ENCODE data around the gene DUSP18. TPM values are rescaled to one million over a fixed set of nuclear protein-coding genes. Genes with fewer than 3 reads are reported as not detected.

DUSP18 gene
- total and polyA plus RNA-seq, 2 of the 4 experiments (the other 2 are of a cell fraction): 14.9 TPM

GRCh38 chr22:30655532-30655931 is 12.1 kb downstream of the DUSP18 start:
- intact Hi-C loops (cut with micrococcal nuclease): no loop called here
- ChIA-PET POLR2A (ENCODE audit: unreplicated experiment) (no interaction called here), CTCF (no interaction called here)
- Histone ChIP-seq H4K91ac (ENCODE audit: insufficient read depth, low read depth, low read length) (no peak overlapping the region), H3K4ac (ENCODE audit: low read depth, low read length) (no peak overlapping the region), H3K14ac (replicated peaks; ENCODE audit: low read depth, low read length) (no peak overlapping the region), H2AK5ac (ENCODE audit: low read depth, low read length) (no peak overlapping the region), H2BK120ac (ENCODE audit: low read depth, low read length) (no peak overlapping the region), H2BK15ac (ENCODE audit: low read depth, low read length) (no peak overlapping the region), H3K4me2 (ENCODE audit: low read depth, low read length) (no peak overlapping the region), H3K18ac (ENCODE audit: low read depth, low read length) (no peak overlapping the region), H3K79me1 (ENCODE audit: low read depth in 1 of 2, low read length in 2 of 2) (peaks cover 0 to 8% of the 10 kb centered on the region in 2 experiments; a peak in 1 of 4 replicates), H3K27ac (ENCODE audit: insufficient read depth, low read length) (no peak overlapping the region), H3K9me3 (ENCODE audit: control insufficient read depth, insufficient read depth, low read length) (no peaks in the 10 kb centered on the region), H3K56ac (ENCODE audit: extremely low read depth, insufficient read depth, low read length) (no peak overlapping the region), H4K20me1 (ENCODE audit: insufficient read depth, low read length) (no peaks in the 10 kb centered on the region), H3K9me1 (ENCODE audit: insufficient read depth, low read length) (no peaks in the 10 kb centered on the region), H3K4me3 (ENCODE audit: insufficient read depth, low read depth, low read length) (no peak overlapping the region), H2AFZ (replicated peaks; ENCODE audit: low read length, poor library complexity) (no peak overlapping the region), H4K5ac (ENCODE audit: low read depth, low read length) (no peak overlapping the region), H3K9ac (ENCODE audit: low read depth, low read length) (no peak overlapping the region), H2BK5ac (ENCODE audit: low read depth, low read length, poor library complexity, severe bottlenecking) (no peak overlapping the region), H3K4me1 (ENCODE audit: control insufficient read depth, insufficient read depth, low read length) (no peaks in the 10 kb centered on the region), H3K36me3 (ENCODE audit: control insufficient read depth, insufficient read depth, low read length) (peaks cover 2% of the 10 kb centered on the region), H3K23ac (ENCODE audit: low read depth, low read length) (no peak overlapping the region), H4K8ac (ENCODE audit: low read depth in 2 of 2, low read length in 2 of 2) (no peak overlapping the region), H2AK9ac (replicated peaks; ENCODE audit: low read depth, low read length, poor library complexity) (no peak overlapping the region), H3K27me3 (ENCODE audit: control insufficient read depth, insufficient read depth, low read length) (no peaks in the 10 kb centered on the region), H2BK20ac (ENCODE audit: low read depth, low read length) (no peak overlapping the region)
- no CpG with 5 or more reads among the region's 3 CpGs for WGBS, 2 experiments (ENCODE audit: extremely low coverage in 2 of 2, insufficient read length in 1 of 2)
- no peak for TF ChIP-seq RCOR1 (IDR thresholded peaks at IDR 0.05; ENCODE audit: insufficient replicate concordance, low read length)
- TF ChIP-seq POLR2A (IDR thresholded peaks at IDR 0.05; ENCODE audit: low read depth, low read length): no peak
- TF ChIP-seq MXI1 (IDR thresholded peaks at IDR 0.05; ENCODE audit: borderline replicate concordance, low read depth, low read length): no peak
- TF ChIP-seq FOS (IDR thresholded peaks at IDR 0.05; ENCODE audit: low read depth, low read length): no peak
- TF ChIP-seq CEBPB (IDR thresholded peaks at IDR 0.05; ENCODE audit: low read depth, low read length): no peak
- TF ChIP-seq RFX5 (IDR thresholded peaks at IDR 0.05; ENCODE audit: low read depth, low read length): no peak
- no peak for TF ChIP-seq SMC3 (IDR thresholded peaks at IDR 0.05; ENCODE audit: low read depth, low read length)
- no peak for TF ChIP-seq MAFK (IDR thresholded peaks at IDR 0.05; ENCODE audit: low read depth, low read length)
- TF ChIP-seq ELK1 (IDR thresholded peaks at IDR 0.05; ENCODE audit: borderline replicate concordance, low read depth, low read length): no peak
- TF ChIP-seq BHLHE40 (IDR thresholded peaks at IDR 0.05; ENCODE audit: low read depth, low read length): no peak
- no peak for TF ChIP-seq MAZ (IDR thresholded peaks at IDR 0.05; ENCODE audit: borderline replicate concordance, low read depth, low read length)
- TF ChIP-seq USF2 (IDR thresholded peaks at IDR 0.05; ENCODE audit: low read depth, low read length): no peak
- TF ChIP-seq RAD21 (IDR thresholded peaks at IDR 0.05; ENCODE audit: low read length): no peak
- TF ChIP-seq NFE2L2 (IDR thresholded peaks at IDR 0.05; ENCODE audit: low read depth, low read length): no peak
- TF ChIP-seq CHD1 (IDR thresholded peaks at IDR 0.05; ENCODE audit: low read depth, low read length): no peak
- in situ Hi-C loops (cut with MboI; ENCODE audit: low sequenced_read_pairs): no loop called here
- DNase-seq (no peak), ATAC-seq (ENCODE audit: low read depth) (no peak)
- BruUV-seq (replicated peaks): no TSS peak
- dilution Hi-C loops (cut with HindIII; ENCODE audit: low sequenced_read_pairs, unreplicated experiment): no loop called here
